Measurements from ENCODE around the gene DDX41.

Gene DDX41

GRCh38 chr5:177468329-177468684 lies 48.5 kb downstream of the DDX41 start:
- no peak for DNase-seq (ENCODE audit: low read depth, low spot score)
- TF ChIP-seq SUZ12 (IDR thresholded peaks at IDR 0.05; ENCODE audit: extremely low read depth, insufficient read depth, insufficient read length) (no peak), ZNF274 (IDR thresholded peaks at IDR 0.05; ENCODE audit: low read depth, low read length) (no peak), YY1 (IDR thresholded peaks at IDR 0.05; ENCODE audit: insufficient read depth, insufficient read length) (no peak)
- H3K27me3 ChIP-seq (ENCODE audit: insufficient read depth, insufficient read length) = no peaks in the 10 kb centered on the region
- H3K9ac ChIP-seq (ENCODE audit: insufficient read length, low read depth) = no peak overlapping the region
- peaks cover 9% of the 10 kb centered on the region; the same call in 1 of the 2 replicates for H3K9me3 ChIP-seq (ENCODE audit: insufficient read depth, low read length)
- H3K4me1 ChIP-seq (ENCODE audit: insufficient read depth, insufficient read length) = peaks cover 41% of the 10 kb centered on the region
- H3K36me3 ChIP-seq (ENCODE audit: insufficient read depth, insufficient read length, low read length) = peaks cover 78% of the 10 kb centered on the region
- H3K4me3 ChIP-seq (ENCODE audit: insufficient read length, low read depth) = no peak overlapping the region

- Histone ChIP-seq H3K4me3 (ENCODE audit: insufficient read length, low read depth) (no peak overlapping the region), H3K9me3 (ENCODE audit: insufficient read depth, low read length) (peaks cover 9% of the 10 kb centered on the region; the same call in 1 of the 2 replicates), H3K4me1 (ENCODE audit: insufficient read depth, insufficient read length) (peaks cover 41% of the 10 kb centered on the region), H3K27me3 (ENCODE audit: insufficient read depth, insufficient read length) (no peaks in the 10 kb centered on the region), H3K9ac (ENCODE audit: insufficient read length, low read depth) (no peak overlapping the region), H3K36me3 (ENCODE audit: insufficient read depth, insufficient read length, low read length) (peaks cover 87% of the 10 kb centered on the region)
- DNase-seq (ENCODE audit: low read depth, low spot score) = no peak
- TF ChIP-seq ZNF274 (IDR thresholded peaks at IDR 0.05; ENCODE audit: low read depth, low read length) (no peak), SUZ12 (IDR thresholded peaks at IDR 0.05; ENCODE audit: extremely low read depth, insufficient read depth, insufficient read length) (no peak), YY1 (IDR thresholded peaks at IDR 0.05; ENCODE audit: insufficient read depth, insufficient read length) (no peak)
Measured at GRCh38 chr5:177467436-177467835, 49.3 kb downstream of the DDX41 start.

- no peak overlapping the region for H3K9ac ChIP-seq (ENCODE audit: insufficient read length, low read depth)
- H3K9me3 ChIP-seq (ENCODE audit: insufficient read depth, low read length) = peaks cover 9% of the 10 kb centered on the region; the same call in 1 of the 2 replicates
- TF ChIP-seq SUZ12 (IDR thresholded peaks at IDR 0.05; ENCODE audit: extremely low read depth, insufficient read depth, insufficient read length) = no peak
- no peak for TF ChIP-seq ZNF274 (IDR thresholded peaks at IDR 0.05; ENCODE audit: low read depth, low read length)
- no peak for TF ChIP-seq YY1 (IDR thresholded peaks at IDR 0.05; ENCODE audit: insufficient read depth, insufficient read length)
- no peaks in the 10 kb centered on the region for H3K27me3 ChIP-seq (ENCODE audit: insufficient read depth, insufficient read length)
- DNase-seq (ENCODE audit: low read depth, low spot score) = no peak
- peaks cover 37% of the 10 kb centered on the region for H3K4me1 ChIP-seq (ENCODE audit: insufficient read depth, insufficient read length)
- H3K36me3 ChIP-seq (ENCODE audit: insufficient read depth, insufficient read length, low read length) = peaks cover 88% of the 10 kb centered on the region
- H3K4me3 ChIP-seq (ENCODE audit: insufficient read length, low read depth) = no peak overlapping the region
Measured at GRCh38 chr5:177466861-177467260, 49.9 kb downstream of the DDX41 start.

GRCh38 chr5:177465044-177465443 lies 51.7 kb downstream of the DDX41 start:
- no peak overlapping the region for H3K9ac ChIP-seq (ENCODE audit: insufficient read length, low read depth)
- peaks cover 85% of the 10 kb centered on the region for H3K36me3 ChIP-seq (ENCODE audit: insufficient read depth, insufficient read length, low read length)
- DNase-seq (ENCODE audit: low read depth, low spot score) = no peak
- H3K4me3 ChIP-seq (ENCODE audit: insufficient read length, low read depth) = no peak overlapping the region
- no peaks in the 10 kb centered on the region for H3K27me3 ChIP-seq (ENCODE audit: insufficient read depth, insufficient read length)
- H3K4me1 ChIP-seq (ENCODE audit: insufficient read depth, insufficient read length) = peaks cover 20% of the 10 kb centered on the region
- TF ChIP-seq ZNF274 (IDR thresholded peaks at IDR 0.05; ENCODE audit: low read depth, low read length) (no peak), YY1 (IDR thresholded peaks at IDR 0.05; ENCODE audit: insufficient read depth, insufficient read length) (no peak), SUZ12 (IDR thresholded peaks at IDR 0.05; ENCODE audit: extremely low read depth, insufficient read depth, insufficient read length) (no peak)
- peaks cover 17% of the 10 kb centered on the region; the same call in 1 of the 2 replicates for H3K9me3 ChIP-seq (ENCODE audit: insufficient read depth, low read length)

- Histone ChIP-seq H3K27me3 (ENCODE audit: insufficient read depth, insufficient read length) (no peaks in the 10 kb centered on the region), H3K36me3 (ENCODE audit: insufficient read depth, insufficient read length, low read length) (peaks cover 86% of the 10 kb centered on the region), H3K9ac (ENCODE audit: insufficient read length, low read depth) (no peak overlapping the region), H3K9me3 (ENCODE audit: insufficient read depth, low read length) (peaks cover 30% of the 10 kb centered on the region; the same call in 1 of the 2 replicates), H3K4me3 (ENCODE audit: insufficient read length, low read depth) (no peak overlapping the region), H3K4me1 (ENCODE audit: insufficient read depth, insufficient read length) (no peaks in the 10 kb centered on the region)
- DNase-seq (ENCODE audit: low read depth, low spot score) = no peak
- TF ChIP-seq SUZ12 (IDR thresholded peaks at IDR 0.05; ENCODE audit: extremely low read depth, insufficient read depth, insufficient read length) (no peak), YY1 (IDR thresholded peaks at IDR 0.05; ENCODE audit: insufficient read depth, insufficient read length) (no peak), ZNF274 (IDR thresholded peaks at IDR 0.05; ENCODE audit: low read depth, low read length) (no peak)
Measured at GRCh38 chr5:177462021-177462670, 54.6 kb downstream of the DDX41 start.

Data from NT2/D1 (cell line).